Upper lobe of left lung (tissue), 4 donors: ENCODE data around the gene GTPBP6.

ENCODE experiments used
- POLR2A ChIP-seq, 4 donors: fragments of 450-650 bp; IDR thresholded peaks; one replicate each; pipeline ENCODE4 v1.5.1; 2016 to 2017; ENCODE audit warnings: antibody characterized with exemption in 4 of 4, mild to moderate bottlenecking in 2 of 4
- TF ChIP-seq, protein P1 (sequence below), 6 experiments: fragments of 450-650 bp in 4 of 6; fragments of 200-600 bp in 2 of 6; sonication (generic) in 2 of 6; IDR thresholded peaks; one replicate each; pipeline ENCODE4 v1.5.1; 2016 to 2019; ENCODE audit warnings: antibody characterized with exemption in 6 of 6

DNA sequence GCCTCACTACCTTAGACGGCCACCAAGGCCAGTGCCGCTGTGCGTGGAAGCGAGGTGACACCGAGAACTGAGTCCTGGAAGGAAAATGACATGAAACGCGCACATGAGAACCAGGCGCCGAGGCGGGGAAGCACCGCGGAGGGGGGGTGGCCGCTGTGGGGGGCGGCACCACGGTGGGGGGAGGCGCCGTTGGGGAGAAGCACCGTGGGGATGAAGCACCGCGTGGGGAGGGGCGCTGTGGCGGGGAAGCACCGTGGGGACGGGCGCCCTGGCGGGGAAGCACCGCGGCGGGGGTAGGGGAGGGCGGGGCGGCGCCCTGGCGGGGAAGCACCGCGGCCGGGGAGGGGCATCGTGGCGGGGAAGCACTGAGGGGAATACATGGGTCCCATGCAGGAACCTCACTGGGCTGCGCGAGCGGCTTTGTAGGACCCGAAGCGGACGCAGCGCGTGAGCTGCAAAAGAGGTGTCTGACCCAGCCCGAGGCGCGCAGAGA is 40.1 kb upstream of the GTPBP6 start:
- TF ChIP-seq, protein P1, sequence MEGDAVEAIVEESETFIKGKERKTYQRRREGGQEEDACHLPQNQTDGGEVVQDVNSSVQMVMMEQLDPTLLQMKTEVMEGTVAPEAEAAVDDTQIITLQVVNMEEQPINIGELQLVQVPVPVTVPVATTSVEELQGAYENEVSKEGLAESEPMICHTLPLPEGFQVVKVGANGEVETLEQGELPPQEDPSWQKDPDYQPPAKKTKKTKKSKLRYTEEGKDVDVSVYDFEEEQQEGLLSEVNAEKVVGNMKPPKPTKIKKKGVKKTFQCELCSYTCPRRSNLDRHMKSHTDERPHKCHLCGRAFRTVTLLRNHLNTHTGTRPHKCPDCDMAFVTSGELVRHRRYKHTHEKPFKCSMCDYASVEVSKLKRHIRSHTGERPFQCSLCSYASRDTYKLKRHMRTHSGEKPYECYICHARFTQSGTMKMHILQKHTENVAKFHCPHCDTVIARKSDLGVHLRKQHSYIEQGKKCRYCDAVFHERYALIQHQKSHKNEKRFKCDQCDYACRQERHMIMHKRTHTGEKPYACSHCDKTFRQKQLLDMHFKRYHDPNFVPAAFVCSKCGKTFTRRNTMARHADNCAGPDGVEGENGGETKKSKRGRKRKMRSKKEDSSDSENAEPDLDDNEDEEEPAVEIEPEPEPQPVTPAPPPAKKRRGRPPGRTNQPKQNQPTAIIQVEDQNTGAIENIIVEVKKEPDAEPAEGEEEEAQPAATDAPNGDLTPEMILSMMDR (IDR thresholded peaks at IDR 0.05), result no peak
- TF ChIP-seq POLR2A (IDR thresholded peaks at IDR 0.05), result no peak
